ENCODE results near the gene CENPH. TPM values are rescaled to one million over a fixed set of nuclear protein-coding genes. Genes with fewer than 3 reads are reported as not detected.
"Not testable (repeated sequence)": the region's sequence is repeated elsewhere in the genome, so short reads cannot be mapped to it uniquely, and the experiment has no call there.

CENPH gene, protein sequence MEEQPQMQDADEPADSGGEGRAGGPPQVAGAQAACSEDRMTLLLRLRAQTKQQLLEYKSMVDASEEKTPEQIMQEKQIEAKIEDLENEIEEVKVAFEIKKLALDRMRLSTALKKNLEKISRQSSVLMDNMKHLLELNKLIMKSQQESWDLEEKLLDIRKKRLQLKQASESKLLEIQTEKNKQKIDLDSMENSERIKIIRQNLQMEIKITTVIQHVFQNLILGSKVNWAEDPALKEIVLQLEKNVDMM
- total RNA-seq = 1 to 10 TPM in 3 of 4 donors, under 1 TPM in 1; 0.88 to 3.4 (median 1.9) TPM

DNA sequence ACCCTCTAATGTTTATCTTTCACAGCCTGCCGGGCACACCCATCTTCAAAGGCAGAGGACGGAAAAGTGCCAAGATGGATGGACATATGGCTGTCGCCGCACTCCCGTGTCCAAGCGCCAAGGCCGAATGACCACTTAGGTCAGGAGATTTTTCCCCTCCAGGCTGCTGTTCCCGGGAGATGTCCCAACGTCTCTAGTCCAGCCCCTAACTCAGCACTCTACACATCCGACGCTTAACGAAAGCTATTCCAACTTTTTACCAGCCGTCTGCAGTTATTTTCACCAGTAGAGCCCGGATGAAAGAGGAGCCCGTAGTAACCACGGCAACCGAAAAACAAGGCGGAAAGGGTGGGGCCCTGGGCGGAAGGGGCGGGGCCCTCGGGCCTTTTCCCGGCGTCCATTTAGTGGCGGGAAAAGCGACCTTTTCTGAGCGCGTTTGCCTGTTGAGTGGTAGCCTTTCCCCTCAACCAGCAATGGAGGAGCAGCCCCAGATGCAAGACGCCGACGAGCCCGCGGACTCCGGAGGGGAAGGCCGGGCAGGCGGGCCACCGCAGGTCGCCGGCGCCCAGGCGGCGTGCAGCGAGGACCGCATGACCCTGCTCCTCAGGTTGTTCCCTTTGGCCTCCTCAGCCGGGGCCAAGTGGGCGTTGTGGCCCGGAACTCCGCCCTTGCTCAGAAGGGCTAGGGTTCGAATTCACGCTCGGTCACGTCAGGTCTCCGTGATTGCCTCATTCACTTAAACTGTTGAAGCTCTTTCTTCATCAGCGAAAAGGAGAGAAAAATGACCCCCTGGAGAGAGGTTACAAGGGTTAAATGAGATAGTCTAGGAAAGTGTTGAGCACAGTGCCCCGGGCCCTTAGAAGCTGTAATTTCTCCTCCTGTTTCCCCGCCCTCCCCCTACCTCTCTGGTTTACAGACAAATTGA lies at the start of gene CENPH:
CENPH (plus strand) TSS at position 422 of the 925 bp plus-strand sequence; CDS start at position 474, 52 bp downstream.
- peaks cover 6 to 7% of the 10 kb centered on the region in 2 donors for H3K4me1 ChIP-seq
- H3K36me3 ChIP-seq = no peaks in the 10 kb centered on the region
- peak within 1 kb of the TSS; percentile 41 to 98 (median 75) for H3K4me3 ChIP-seq (replicated peaks in 1 of 3)
- H3K27me3 ChIP-seq = no peaks in the 10 kb centered on the region
- peak within 1 kb of the TSS in 2 of 3 donors; percentile 65 to 68 for H3K27ac ChIP-seq
- TF ChIP-seq, protein P1, sequence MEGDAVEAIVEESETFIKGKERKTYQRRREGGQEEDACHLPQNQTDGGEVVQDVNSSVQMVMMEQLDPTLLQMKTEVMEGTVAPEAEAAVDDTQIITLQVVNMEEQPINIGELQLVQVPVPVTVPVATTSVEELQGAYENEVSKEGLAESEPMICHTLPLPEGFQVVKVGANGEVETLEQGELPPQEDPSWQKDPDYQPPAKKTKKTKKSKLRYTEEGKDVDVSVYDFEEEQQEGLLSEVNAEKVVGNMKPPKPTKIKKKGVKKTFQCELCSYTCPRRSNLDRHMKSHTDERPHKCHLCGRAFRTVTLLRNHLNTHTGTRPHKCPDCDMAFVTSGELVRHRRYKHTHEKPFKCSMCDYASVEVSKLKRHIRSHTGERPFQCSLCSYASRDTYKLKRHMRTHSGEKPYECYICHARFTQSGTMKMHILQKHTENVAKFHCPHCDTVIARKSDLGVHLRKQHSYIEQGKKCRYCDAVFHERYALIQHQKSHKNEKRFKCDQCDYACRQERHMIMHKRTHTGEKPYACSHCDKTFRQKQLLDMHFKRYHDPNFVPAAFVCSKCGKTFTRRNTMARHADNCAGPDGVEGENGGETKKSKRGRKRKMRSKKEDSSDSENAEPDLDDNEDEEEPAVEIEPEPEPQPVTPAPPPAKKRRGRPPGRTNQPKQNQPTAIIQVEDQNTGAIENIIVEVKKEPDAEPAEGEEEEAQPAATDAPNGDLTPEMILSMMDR (IDR thresholded peaks at IDR 0.05) = no peak
- peak in 1 of 2 donors; percentile 32 for TF ChIP-seq POLR2A (IDR thresholded peaks at IDR 0.05)
- intact Hi-C loops (cut with DNase I) = no loop called here
- 0 to 1% methylated on average over 40 to 41 of the region's 55 CpGs for WGBS, 2 donors
- no peaks in the 10 kb centered on the region for H3K9me3 ChIP-seq
- peak; percentile 91 for DNase-seq

DNA sequence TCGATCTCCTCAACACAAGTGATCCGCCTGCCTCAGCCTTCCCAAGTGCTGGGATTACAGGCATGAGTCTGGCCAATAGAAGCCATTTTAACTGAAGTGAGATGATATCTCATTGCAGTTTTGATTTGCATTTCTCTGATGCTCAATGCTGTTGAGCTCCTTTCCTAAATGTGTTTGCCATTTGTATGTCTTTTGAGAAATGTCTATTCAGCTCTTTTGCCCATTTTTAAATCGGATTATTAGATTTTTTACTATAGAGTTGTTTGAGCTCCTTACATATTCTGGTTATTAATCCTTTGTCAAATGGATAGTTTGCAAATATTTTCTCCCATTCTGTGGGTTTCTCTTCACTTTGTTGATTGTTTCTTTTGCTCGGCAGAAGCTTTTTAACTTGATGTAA lies 49.1 kb upstream of the CENPH start:
- H3K36me3 ChIP-seq; DNase-seq; H3K27me3 ChIP-seq; intact Hi-C loops (cut with DNase I); H3K4me3 ChIP-seq (replicated peaks in 1 of 3); H3K4me1 ChIP-seq; H3K27ac ChIP-seq; H3K9me3 ChIP-seq: not testable (repeated sequence)
- WGBS, 2 donors = 93% methylated on average over 4 of the region's 4 CpGs

DNA sequence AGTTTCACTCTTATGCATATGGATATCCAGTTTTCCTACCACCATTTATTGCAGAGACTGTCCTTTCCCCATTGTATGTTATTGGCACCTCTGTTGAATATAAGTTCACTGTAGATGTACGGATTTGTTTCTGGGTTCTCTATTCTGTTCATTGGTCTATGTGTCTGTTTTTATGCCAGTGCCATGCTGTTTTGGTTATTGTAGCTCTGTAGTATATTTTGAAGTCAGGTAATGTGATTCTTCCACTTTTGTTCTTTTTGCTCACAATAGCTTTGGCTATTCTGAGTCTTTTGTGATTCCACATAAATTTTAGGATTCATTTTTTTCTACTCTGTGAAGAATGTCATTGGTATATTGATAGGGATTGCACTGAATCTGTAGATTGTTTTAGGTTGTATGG lies 48.6 kb upstream of the CENPH start:
- Histone ChIP-seq H3K4me1 (no peaks in the 10 kb centered on the region), H3K9me3 (no peaks in the 10 kb centered on the region), H3K36me3 (no peaks in the 10 kb centered on the region), H3K27ac (no peak overlapping the region), H3K27me3 (no peaks in the 10 kb centered on the region), H3K4me3 (replicated peaks in 1 of 3) (no peak overlapping the region)
- DNase-seq = no peak
- intact Hi-C loops (cut with DNase I) = no loop called here
- TF ChIP-seq POLR2A (IDR thresholded peaks at IDR 0.05) = no peak
- TF ChIP-seq, protein P1 (IDR thresholded peaks at IDR 0.05) = no peak
- WGBS, 2 donors = 79 to 97% methylated on average over 1 of the region's 1 CpG

DNA sequence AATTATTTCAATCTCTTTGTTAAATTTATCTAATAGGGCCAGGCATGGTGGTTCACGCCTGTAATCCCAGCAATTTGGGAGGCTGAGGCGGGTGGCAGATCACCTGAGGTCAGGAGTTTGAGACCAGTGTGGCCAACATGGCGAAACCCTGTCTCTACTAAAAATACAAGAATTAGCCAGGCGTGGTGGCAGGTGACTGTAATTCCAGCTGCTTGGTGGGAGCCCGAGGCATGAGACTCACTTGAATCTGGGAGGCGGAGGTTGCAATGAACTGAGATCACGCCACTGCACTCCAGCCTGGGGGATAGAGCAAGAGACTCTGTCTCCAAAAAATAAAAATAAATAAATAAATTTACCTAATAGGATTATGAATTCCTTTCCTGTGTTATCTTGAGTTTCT lies 40.8 kb upstream of the CENPH start:
- H3K27me3 ChIP-seq; H3K4me1 ChIP-seq; H3K9me3 ChIP-seq; H3K4me3 ChIP-seq (replicated peaks in 1 of 3); H3K36me3 ChIP-seq; DNase-seq; H3K27ac ChIP-seq; intact Hi-C loops (cut with DNase I): not testable (repeated sequence)
- WGBS, 2 donors = 88 to 90% methylated on average over 7 of the region's 7 CpGs

DNA sequence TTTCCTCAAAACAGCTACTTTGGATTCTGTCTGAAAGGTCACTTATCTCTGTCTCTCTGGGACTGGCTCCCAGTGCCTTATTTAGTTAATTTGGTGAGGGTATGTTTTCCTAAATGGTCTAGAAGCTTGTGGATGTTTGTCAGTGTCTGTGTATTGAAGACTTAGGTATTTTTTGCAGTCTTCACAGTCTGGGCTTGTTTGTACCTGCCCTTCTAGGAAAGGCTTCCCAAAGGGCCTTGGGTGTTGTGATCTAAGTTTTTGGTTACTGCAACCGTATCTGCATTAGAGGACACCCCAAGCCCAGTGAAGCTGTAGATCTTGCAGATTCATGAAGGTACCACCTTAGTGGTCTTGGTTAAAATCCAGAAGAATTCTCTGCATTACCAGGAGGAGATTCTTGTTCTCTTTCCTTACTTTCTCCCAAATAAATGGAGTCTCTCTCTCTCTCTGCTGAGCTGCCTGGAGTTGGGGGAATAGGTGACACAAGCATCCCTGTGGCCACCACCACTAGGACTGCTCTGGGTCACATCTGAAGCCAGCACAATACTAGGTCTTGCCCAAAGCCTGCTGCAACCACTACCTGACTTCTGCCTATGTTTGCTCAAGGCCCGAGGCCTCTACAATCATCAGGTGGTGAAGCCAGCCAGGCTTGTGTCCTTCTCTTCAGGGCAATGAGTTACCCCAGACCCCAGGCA lies 40.3 kb upstream of the CENPH start:
- TF ChIP-seq, protein P1 (IDR thresholded peaks at IDR 0.05) = no peak
- TF ChIP-seq POLR2A (IDR thresholded peaks at IDR 0.05) = no peak
- Histone ChIP-seq H3K4me3 (replicated peaks in 1 of 3) (no peak overlapping the region), H3K27ac (no peak overlapping the region), H3K27me3 (no peaks in the 10 kb centered on the region), H3K36me3 (no peaks in the 10 kb centered on the region), H3K9me3 (no peaks in the 10 kb centered on the region), H3K4me1 (no peaks in the 10 kb centered on the region)
- intact Hi-C loops (cut with DNase I) = no loop called here
- no peak for DNase-seq
- 83 to 89% methylated on average over 2 of the region's 2 CpGs for WGBS, 2 donors

All from thyroid gland (tissue), 4 donors.